ENCODE measurements around the gene DSCAML1.

DSCAML1 gene

DNA sequence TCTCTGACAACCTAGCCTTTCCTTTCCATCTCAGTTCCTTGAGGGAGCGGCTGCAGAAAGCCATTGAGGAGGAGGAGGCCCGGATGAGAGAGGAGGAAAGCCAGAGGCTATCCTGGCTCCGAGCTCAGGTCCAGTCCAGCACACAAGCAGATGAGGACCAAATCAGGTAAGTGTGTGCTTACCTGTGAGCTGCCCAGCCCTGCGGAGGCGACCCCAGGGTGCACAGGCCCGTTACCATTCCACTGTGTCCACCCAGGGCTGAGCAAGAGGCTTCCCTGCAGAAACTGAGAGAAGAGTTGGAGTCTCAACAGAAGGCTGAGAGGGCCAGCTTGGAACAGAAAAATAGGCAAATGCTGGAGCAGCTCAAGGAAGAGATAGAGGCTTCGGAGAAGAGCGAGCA, 406.3 kb downstream of the DSCAML1 start:
- H3K4me3 ChIP-seq (ENCODE audit: low read depth, low read length), result no peak overlapping the region
- ChIA-PET POLR2A (no interaction called here), CTCF (interaction anchor here (4.0 kb wide), 1 partner anchor 35 kb away, joined by 13 read pairs; no protein-coding TSS in a partner anchor)
- TF ChIP-seq CTCF (IDR thresholded peaks at IDR 0.05; ENCODE audit: insufficient read depth, low read length, missing control alignments), result no peak
- DNase-seq (ENCODE audit: low read depth, low spot score), result no peak

DNA sequence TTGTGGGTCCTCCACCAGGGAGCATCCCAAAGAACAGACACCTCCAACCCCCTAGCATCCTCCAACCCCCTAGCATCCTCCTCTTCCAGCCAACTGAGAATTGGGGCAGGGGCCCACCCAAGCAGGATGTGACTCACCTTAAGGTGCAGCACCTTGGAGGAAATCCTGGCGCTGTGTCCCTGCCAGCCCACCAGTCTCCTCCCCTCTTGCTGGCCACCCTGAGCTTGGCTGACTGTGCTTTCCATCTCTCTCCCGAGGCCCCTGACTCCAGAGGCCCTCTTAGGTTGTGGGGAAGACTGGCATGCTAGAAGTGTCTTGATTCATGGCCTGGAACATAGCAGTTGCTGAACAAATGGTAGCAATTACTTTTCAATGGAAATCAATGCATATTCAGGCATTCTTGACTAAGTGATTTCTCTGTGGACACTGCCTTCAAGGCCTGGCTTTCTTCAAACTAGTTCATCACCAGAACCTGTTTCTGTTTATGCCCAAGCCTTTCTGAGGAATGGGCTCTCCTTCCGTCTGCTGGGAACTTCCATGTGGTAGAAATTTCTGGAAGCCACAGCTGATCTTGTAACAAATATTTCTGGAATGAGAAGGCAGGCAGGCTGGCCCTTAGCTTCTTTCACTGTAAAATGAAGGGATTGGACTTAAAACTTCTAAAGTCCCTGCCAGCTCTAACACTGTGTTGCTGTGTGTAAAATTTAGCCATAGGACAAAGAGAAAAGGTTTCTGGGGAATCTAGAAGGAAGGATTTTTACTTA, 408.8 kb downstream of the DSCAML1 start:
- POLR2A ChIA-PET, result no interaction called here
- TF ChIP-seq CTCF (IDR thresholded peaks at IDR 0.05; ENCODE audit: insufficient read depth, low read length, missing control alignments), result no peak
- no peak overlapping the region for H3K4me3 ChIP-seq (ENCODE audit: low read depth, low read length)
- DNase-seq (ENCODE audit: low read depth, low spot score), result peak; percentile 73
- CTCF ChIA-PET, result interaction anchor here (1.0 to 4.0 kb wide), 4 partner anchors 24 to 161 kb away, joined by 3 to 13 read pairs (median 3); no protein-coding TSS in a partner anchor

DNA sequence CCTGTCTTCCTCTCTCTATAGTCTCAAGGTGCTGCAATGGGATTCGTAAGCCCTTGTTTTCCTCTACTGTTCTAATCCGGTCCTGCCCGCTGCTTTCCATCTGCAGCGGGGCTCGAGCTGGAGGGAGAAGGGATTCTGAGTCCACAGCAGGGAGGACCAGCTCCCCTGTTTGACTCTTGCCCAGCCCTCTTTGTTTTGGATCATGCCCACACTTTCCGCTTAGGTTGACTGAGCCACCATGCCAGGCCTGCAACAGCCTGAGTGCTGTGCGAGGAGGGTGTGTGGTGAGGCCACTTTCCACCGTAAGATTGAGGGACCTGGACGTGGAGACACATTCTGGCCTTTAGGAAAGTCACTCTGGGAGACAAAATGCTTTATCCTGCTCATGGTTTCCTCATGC, 411.1 kb downstream of the DSCAML1 start:
- no peak for DNase-seq (ENCODE audit: low read depth, low spot score)
- H3K4me3 ChIP-seq (ENCODE audit: low read depth, low read length), result no peak overlapping the region
- no peak for TF ChIP-seq CTCF (IDR thresholded peaks at IDR 0.05; ENCODE audit: insufficient read depth, low read length, missing control alignments)
- POLR2A ChIA-PET, result no interaction called here
- CTCF ChIA-PET, result no interaction called here

- H3K4me3 ChIP-seq (ENCODE audit: low read depth, low read length), result no peak overlapping the region
- ChIA-PET POLR2A (no interaction called here), CTCF (interaction anchor here (0.8 kb wide), 1 partner anchor 41 kb away, joined by 3 read pairs; no protein-coding TSS in a partner anchor)
- DNase-seq (ENCODE audit: low read depth, low spot score), result no peak
- TF ChIP-seq CTCF (IDR thresholded peaks at IDR 0.05; ENCODE audit: insufficient read depth, low read length, missing control alignments), result no peak
These were observed 411.5 kb downstream of the DSCAML1 start for GRCh38 chr11:117385471-117385870.

- CTCF ChIA-PET, result interaction anchor here (0.8 to 1.9 kb wide), 3 partner anchors 32 to 424 kb away, joined by 3 to 5 read pairs (median 4); no protein-coding TSS in a partner anchor
- no peak for TF ChIP-seq CTCF (IDR thresholded peaks at IDR 0.05; ENCODE audit: insufficient read depth, low read length, missing control alignments)
- no peak overlapping the region for H3K4me3 ChIP-seq (ENCODE audit: low read depth, low read length)
- POLR2A ChIA-PET, result interaction anchor here (0.6 kb wide), 1 partner anchor 27 kb away, joined by 3 read pairs; no protein-coding TSS in a partner anchor
- peak; percentile 77 for DNase-seq (ENCODE audit: low read depth, low spot score)
These were observed 413.0 kb downstream of the DSCAML1 start for GRCh38 chr11:117384045-117384444.

DNA sequence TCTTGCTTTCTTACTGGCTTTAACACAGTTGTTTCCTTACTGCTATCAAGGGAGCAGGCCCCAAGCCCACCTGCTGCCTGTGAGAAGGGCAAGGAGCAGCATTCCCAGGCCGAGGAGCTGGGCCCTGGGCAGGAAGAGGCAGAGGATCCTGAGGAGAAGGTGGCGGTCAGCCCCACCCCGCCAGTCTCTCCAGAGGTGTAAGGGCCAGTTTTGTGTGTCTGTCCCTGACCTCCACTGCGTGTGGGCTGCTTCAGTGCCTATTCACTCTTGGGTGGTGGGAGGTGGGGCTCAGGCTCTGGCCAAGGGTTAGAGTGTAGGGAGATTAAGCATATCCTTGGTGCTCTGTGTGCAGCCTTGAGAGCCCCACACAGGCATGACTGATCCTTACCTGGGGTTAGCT, 414.3 kb downstream of the DSCAML1 start:
- DNase-seq (ENCODE audit: low read depth, low spot score), result no peak
- CTCF ChIA-PET, result interaction anchor here (1.0 to 1.9 kb wide), 2 partner anchors 43 kb away, joined by 3 to 5 read pairs; no protein-coding TSS in a partner anchor
- H3K4me3 ChIP-seq (ENCODE audit: low read depth, low read length), result no peak overlapping the region
- POLR2A ChIA-PET, result no interaction called here
- no peak for TF ChIP-seq CTCF (IDR thresholded peaks at IDR 0.05; ENCODE audit: insufficient read depth, low read length, missing control alignments)
